ENCODE data around the gene PTPRN2. TPM values are rescaled to one million over a fixed set of nuclear protein-coding genes. Genes with fewer than 3 reads are reported as not detected.

Gene PTPRN2
- total and polyA plus RNA-seq, 2 of the 13 experiments (the other 11 are each of a cell fraction or from before 2014, with no cell fraction given): 2.5 to 24.2 TPM

- Histone ChIP-seq H3K9me3 (ENCODE audit: low read length) (no peaks in the 10 kb centered on the region), H3K79me2 (ENCODE audit: insufficient read depth, low read length) (no peaks in the 10 kb centered on the region), H3K27ac (ENCODE audit: extremely low read length, insufficient read depth, low read length) (no peak overlapping the region), H3K4me2 (ENCODE audit: low read depth, low read length) (no peak overlapping the region), H3K27me3 (ENCODE audit: control insufficient read depth in 1 of 2, insufficient read depth in 2 of 2, low read length in 2 of 2) (peaks cover 9 to 37% of the 10 kb centered on the region in 2 experiments; a peak in 4 of 5 replicates), H3K4me1 (ENCODE audit: insufficient read depth, low read length) (no peaks in the 10 kb centered on the region), H2AFZ (ENCODE audit: low read length) (no peak overlapping the region), H3K9ac (ENCODE audit: insufficient read depth, low read depth, low read length) (no peak overlapping the region), H3K36me3 (replicated peaks in 1 of 2; ENCODE audit: control insufficient read depth in 1 of 2, insufficient read depth in 2 of 2, low read length in 2 of 2) (no peaks in the 10 kb centered on the region), H4K20me1 (ENCODE audit: insufficient read depth, low read length) (peaks cover 15% of the 10 kb centered on the region; the same call in 1 of the 2 replicates), H3K4me3 (replicated peaks in 1 of 3; ENCODE audit: insufficient read depth in 1 of 3, low read depth in 2 of 3, low read length in 3 of 3) (no peak overlapping the region)
- DNase-seq (ENCODE audit: low spot score): no peak
- intact Hi-C loops (cut with micrococcal nuclease; ENCODE audit: unreplicated experiment) (no loop called here), in situ Hi-C loops (cut with HindIII; ENCODE audit: extremely low pct_ligation_motif_present, low pct_unique_long_range_greater_than_20kb) (no loop called here)
- FAIRE-seq: no peak
- ATAC-seq: no peak
- WGBS (ENCODE audit: low lambda C conversion rate): 22% methylated on average over 11 of the region's 47 CpGs
- CTCF ChIA-PET (ENCODE audit: low intra/inter-chr PET ratio, low total read pairs): no interaction called here
- BruUV-seq (replicated peaks): no TSS peak
- POLR2A ChIA-PET: no interaction called here
- TF ChIP-seq ZKSCAN1 (IDR thresholded peaks at IDR 0.05; ENCODE audit: low read length) (no peak), TRIM22 (IDR thresholded peaks at IDR 0.05) (no peak), ZSCAN12 (CRISPR knock-in tag; IDR thresholded peaks at IDR 0.05) (no peak), MEF2D (CRISPR knock-in tag; IDR thresholded peaks at IDR 0.05) (no peak), ATF7-NPFF (CRISPR knock-in tag; IDR thresholded peaks at IDR 0.05; ENCODE audit: low read depth) (no peak), ETV6 (CRISPR knock-in tag; conservative IDR thresholded peaks at IDR 0.05) (no peak), ZEB1 (IDR thresholded peaks at IDR 0.05; ENCODE audit: insufficient replicate concordance, low read depth) (no peak), GATA4 (IDR thresholded peaks at IDR 0.05; ENCODE audit: borderline replicate concordance, low read depth) (no peak), NCOA1 (CRISPR knock-in tag; IDR thresholded peaks at IDR 0.05) (no peak)
Observed at GRCh38 chr7:157693071-157693520, 894.5 kb downstream of the PTPRN2 start.
